ENCODE data around the gene VAMP4.

VAMP4 gene

GRCh38 chr1:171707583-171707982 lies 34.3 kb downstream of the VAMP4 start:
- ChIA-PET POLR2A (interaction anchor here (0.5 kb wide), 1 partner anchor 42 kb away, joined by 4 read pairs; no protein-coding TSS in a partner anchor), CTCF (interaction anchor here (0.5 to 0.6 kb wide), 4 partner anchors 38 to 463 kb away, joined by 3 read pairs; no protein-coding TSS in a partner anchor)
- H3K36me3 ChIP-seq (ENCODE audit: control insufficient read depth in 2 of 2, insufficient read depth in 1 of 2, low read length in 2 of 2) = peaks cover 6 to 8% of the 10 kb centered on the region in 2 experiments; a peak in 2 of 3 replicates
- no peak overlapping the region for H3K27ac ChIP-seq (ENCODE audit: extremely low read depth, low read depth, low read length)
- no peaks in the 10 kb centered on the region for H3K9me3 ChIP-seq (ENCODE audit: control insufficient read depth, insufficient read depth, low read depth, low read length)
- no peaks in the 10 kb centered on the region for H3K4me1 ChIP-seq (ENCODE audit: control insufficient read depth, insufficient read depth, low read length)
- TF ChIP-seq ZNF473 (tag by site-specific recombination; IDR thresholded peaks at IDR 0.05) (no peak), ZNF138 (tag by site-specific recombination; IDR thresholded peaks at IDR 0.05; ENCODE audit: borderline replicate concordance) (no peak), ZNF416 (tag by site-specific recombination; IDR thresholded peaks at IDR 0.05) (no peak), ZNF121 (tag by site-specific recombination; IDR thresholded peaks at IDR 0.05) (no peak), ZNF837 (tag by site-specific recombination; IDR thresholded peaks at IDR 0.05) (no peak), KLF16 (tag by site-specific recombination; IDR thresholded peaks at IDR 0.05) (no peak), ZNF623 (tag by site-specific recombination; IDR thresholded peaks at IDR 0.05) (no peak), ZBTB11 (tag by site-specific recombination; conservative IDR thresholded peaks at IDR 0.05; ENCODE audit: low read depth) (no peak), ZNF692 (tag by site-specific recombination; IDR thresholded peaks at IDR 0.05) (no peak), ZXDB (tag by site-specific recombination; IDR thresholded peaks at IDR 0.05) (no peak), ZNF791 (tag by site-specific recombination; IDR thresholded peaks at IDR 0.05) (no peak), ZNF202 (tag by site-specific recombination; IDR thresholded peaks at IDR 0.05; ENCODE audit: borderline replicate concordance) (no peak), ZNF157 (tag by site-specific recombination; IDR thresholded peaks at IDR 0.05) (no peak)
- no peak overlapping the region for H3K4me3 ChIP-seq (ENCODE audit: low read depth, low read length)

GRCh38 chr1:171702598-171702997 lies 39.3 kb downstream of the VAMP4 start:
- ChIA-PET CTCF (no interaction called here), POLR2A (no interaction called here)
- peaks cover 0 to 4% of the 10 kb centered on the region in 2 experiments; a peak in 1 of 3 replicates for H3K36me3 ChIP-seq (ENCODE audit: control insufficient read depth in 2 of 2, insufficient read depth in 1 of 2, low read length in 2 of 2)
- no peak overlapping the region for H3K4me3 ChIP-seq (ENCODE audit: low read depth, low read length)
- H3K9me3 ChIP-seq (ENCODE audit: control insufficient read depth, insufficient read depth, low read depth, low read length) = no peaks in the 10 kb centered on the region
- no peak overlapping the region for H3K27ac ChIP-seq (ENCODE audit: extremely low read depth, low read depth, low read length)
- no peaks in the 10 kb centered on the region for H3K4me1 ChIP-seq (ENCODE audit: control insufficient read depth, insufficient read depth, low read length)
- TF ChIP-seq SETDB1 (IDR thresholded peaks at IDR 0.05; ENCODE audit: insufficient read length, low read length) (no peak), ZBTB26 (tag by site-specific recombination; optimal IDR thresholded peaks at IDR 0.05) (no peak), YY1 (tag by site-specific recombination; IDR thresholded peaks at IDR 0.05) (no peak), BCL11A (tag by site-specific recombination; IDR thresholded peaks at IDR 0.05; ENCODE audit: low read depth) (no peak), ZNF521 (tag by site-specific recombination; IDR thresholded peaks at IDR 0.05) (no peak), ZNF529 (tag by site-specific recombination; IDR thresholded peaks at IDR 0.05; ENCODE audit: insufficient replicate concordance) (no peak), ZNF596 (tag by site-specific recombination; IDR thresholded peaks at IDR 0.05) (no peak)
